Endothelial cell of umbilical vein (primary cell): ENCODE measurements around the gene TEC.

Experiments
- CTCF ChIP-seq, 2 donors: IDR thresholded peaks; 1 replicate in 1 of 2; 2 replicates in 1 of 2; pipeline ENCODE4 v1.5.1; 2011; ENCODE audit warnings: low read length in 2 of 2, mild to moderate bottlenecking in 2 of 2, moderate library complexity in 2 of 2, control low read depth in 1 of 2, inconsistent platforms in 1 of 2, low read depth in 1 of 2; ENCODE audit not compliant: insufficient read depth in 1 of 2; ENCODE audit errors: extremely low read depth in 1 of 2
- EZH2 ChIP-seq: IDR thresholded peaks from 2 replicates; pipeline ENCODE4 v1.6.1; 2012; ENCODE audit warnings: borderline replicate concordance, low read depth, mild to moderate bottlenecking, moderate library complexity, low read length, inconsistent platforms; ENCODE audit not compliant: severe bottlenecking
- FOS ChIP-seq: IDR thresholded peaks from 2 replicates; pipeline ENCODE4 v1.6.1; 2011; ENCODE audit warnings: mild to moderate bottlenecking, low read length, moderate library complexity, borderline replicate concordance; ENCODE audit not compliant: insufficient read depth
- GATA2 ChIP-seq: IDR thresholded peaks from 2 replicates; pipeline ENCODE4 v1.7.0; 2011; ENCODE audit warnings: low read depth, mild to moderate bottlenecking, moderate library complexity, mixed read lengths, low read length; ENCODE audit not compliant: insufficient read length, insufficient read depth
- JUN ChIP-seq: IDR thresholded peaks from 2 replicates; pipeline ENCODE4 v1.6.1; 2011; ENCODE audit warnings: borderline replicate concordance, low read depth; ENCODE audit not compliant: insufficient read length, insufficient read depth
- MAX ChIP-seq: IDR thresholded peaks from 2 replicates; pipeline ENCODE4 v1.6.1; 2011; ENCODE audit not compliant: insufficient read depth, insufficient read length
- MYC ChIP-seq: IDR thresholded peaks from one replicate; pipeline ENCODE4 v1.6.1; 2011; ENCODE audit warnings: mild to moderate bottlenecking, low read depth, low read length
- POLR2A ChIP-seq: IDR thresholded peaks from 2 replicates; pipeline ENCODE4 v1.6.1; 2012; ENCODE audit warnings: low read depth, mild to moderate bottlenecking, control low read depth, low read length
- POLR2AphosphoS5 ChIP-seq: IDR thresholded peaks from 2 replicates; pipeline ENCODE4 v1.6.1; 2012; ENCODE audit warnings: low read depth, mild to moderate bottlenecking, control low read depth, low read length, moderate library complexity; ENCODE audit not compliant: insufficient read depth

- no peak for TF ChIP-seq CTCF (IDR thresholded peaks at IDR 0.05; ENCODE audit: extremely low read depth in 1 of 2, insufficient read depth in 1 of 2, low read depth in 1 of 2, low read length in 2 of 2)
- TF ChIP-seq EZH2 = no peak
- TF ChIP-seq POLR2A = no peak
- TF ChIP-seq POLR2AphosphoS5 = no peak
- no peak for TF ChIP-seq FOS
- no peak for TF ChIP-seq JUN
- TF ChIP-seq MAX = no peak
- TF ChIP-seq GATA2 = no peak
- TF ChIP-seq MYC = no peak
These were observed 131.1 kb downstream of the TEC start for GRCh38 chr4:48138511-48138910.
